OCI-LY7 (cell line): ENCODE results near the gene COA8.

Experiments
- CTCF ChIP-seq: fragments of 200-600 bp; sonication (generic); conservative IDR thresholded peaks from 2 replicates; pipeline ENCODE4 v1.5.1; 2014; ENCODE audit warnings: mild to moderate bottlenecking, antibody characterized with exemption, low read length, moderate library complexity, mixed read lengths
- EZH2phosphoT487 ChIP-seq: fragments of 200-600 bp; sonication (generic); IDR thresholded peaks from 2 replicates; pipeline ENCODE4 v1.6.1; 2018; ENCODE audit warnings: low read depth, borderline replicate concordance, mild to moderate bottlenecking, mixed run types, antibody characterized with exemption, low read length, moderate library complexity, mixed read lengths

DNA sequence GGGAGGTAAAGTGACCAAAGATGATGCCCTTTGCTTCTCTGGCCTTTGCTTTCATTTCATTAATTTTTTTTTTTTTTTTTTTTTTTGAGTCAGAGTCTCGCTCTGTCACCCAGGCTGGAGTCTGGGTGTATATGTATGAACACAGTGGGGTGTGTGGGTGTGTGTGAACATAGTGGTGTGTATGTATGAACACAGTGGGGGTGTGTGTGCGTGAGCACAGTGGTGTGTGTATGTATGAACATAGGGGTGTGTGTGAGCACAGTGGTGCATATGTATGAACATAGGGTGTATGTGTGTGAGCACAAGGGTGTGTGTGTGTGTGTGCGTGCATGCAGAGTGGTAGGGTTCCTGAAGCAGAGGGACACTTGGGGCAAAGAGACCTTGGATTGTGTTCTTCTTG is 75.8 kb downstream of the COA8 start:
- TF ChIP-seq CTCF = no peak
- no peak for TF ChIP-seq EZH2phosphoT487
